Peyer's patch (tissue), 4 donors: ENCODE measurements around the gene FILIP1.

Experiments used
- CTCF ChIP-seq, 6 experiments: fragments of 450-650 bp in 4 of 6; fragments of 200-600 bp in 2 of 6; sonication (generic) in 1 of 6; IDR thresholded peaks; one replicate each; pipeline ENCODE4 v1.5.1; 2017 to 2019; ENCODE audit warnings: antibody characterized with exemption in 6 of 6, mild to moderate bottlenecking in 3 of 6, moderate library complexity in 1 of 6
- POLR2A ChIP-seq, 2 donors: fragments of 450-650 bp; IDR thresholded peaks; one replicate each; pipeline ENCODE4 v1.5.1; 2017; ENCODE audit warnings: antibody characterized with exemption in 2 of 2, mild to moderate bottlenecking in 2 of 2, moderate library complexity in 2 of 2

GRCh38 chr6:75308250-75308988 is 185.2 kb downstream of the FILIP1 start:
- TF ChIP-seq CTCF (IDR thresholded peaks at IDR 0.05), result no peak
- no peak for TF ChIP-seq POLR2A (IDR thresholded peaks at IDR 0.05)
